Measurements from ENCODE around the gene POLR2C. TPM values are rescaled to one million over a fixed set of nuclear protein-coding genes. Genes with fewer than 3 reads are reported as not detected.

POLR2C gene
- total RNA-seq = 52.2 and 56.6 TPM in 2 replicates

GRCh38 chr16:57462209-57462977 lies at the start of gene POLR2C:
TSS of gene POLR2C (plus strand) at chr16:57462679. CDS start at chr16:57462725, 46 bp downstream.
- Mint-ChIP-seq H3K4me3 (peak within 1 kb of the TSS; percentile 100), H3K9me3 (no peaks in the 10 kb centered on the region), H3K4me1 (peaks cover 29% of the 10 kb centered on the region), H3K27me3 (no peaks in the 10 kb centered on the region), H3K36me3 (ENCODE audit: low read depth) (peaks cover 72% of the 10 kb centered on the region), H3K27ac (peak within 1 kb of the TSS; percentile 99)
- intact Hi-C loops (cut with micrococcal nuclease) = loop anchor here (1.0 to 2.0 kb wide), 8 partner anchors 15 to 276 kb away; partner anchors contain the start of genes CCDC102A, CIAPIN1, COQ9 and KATNB1
- ChIA-PET CTCF (interaction anchor here (0.9 to 2.4 kb wide), 9 partner anchors 8 to 75 kb away, joined by 3 to 15 read pairs (median 4); partner anchors contain the start of genes CIAPIN1 and COQ9), POLR2A (interaction anchor here (0.5 to 2.4 kb wide), 16 partner anchors 9 to 400 kb away, joined by 3 to 36 read pairs (median 4); partner anchors contain the start of genes ADGRG5, CIAPIN1, COQ9 and DOK4)
- ATAC-seq (ENCODE audit: low read depth) (peak; percentile 97), DNase-seq (peak; percentile 93)
- TF ChIP-seq, protein P1, sequence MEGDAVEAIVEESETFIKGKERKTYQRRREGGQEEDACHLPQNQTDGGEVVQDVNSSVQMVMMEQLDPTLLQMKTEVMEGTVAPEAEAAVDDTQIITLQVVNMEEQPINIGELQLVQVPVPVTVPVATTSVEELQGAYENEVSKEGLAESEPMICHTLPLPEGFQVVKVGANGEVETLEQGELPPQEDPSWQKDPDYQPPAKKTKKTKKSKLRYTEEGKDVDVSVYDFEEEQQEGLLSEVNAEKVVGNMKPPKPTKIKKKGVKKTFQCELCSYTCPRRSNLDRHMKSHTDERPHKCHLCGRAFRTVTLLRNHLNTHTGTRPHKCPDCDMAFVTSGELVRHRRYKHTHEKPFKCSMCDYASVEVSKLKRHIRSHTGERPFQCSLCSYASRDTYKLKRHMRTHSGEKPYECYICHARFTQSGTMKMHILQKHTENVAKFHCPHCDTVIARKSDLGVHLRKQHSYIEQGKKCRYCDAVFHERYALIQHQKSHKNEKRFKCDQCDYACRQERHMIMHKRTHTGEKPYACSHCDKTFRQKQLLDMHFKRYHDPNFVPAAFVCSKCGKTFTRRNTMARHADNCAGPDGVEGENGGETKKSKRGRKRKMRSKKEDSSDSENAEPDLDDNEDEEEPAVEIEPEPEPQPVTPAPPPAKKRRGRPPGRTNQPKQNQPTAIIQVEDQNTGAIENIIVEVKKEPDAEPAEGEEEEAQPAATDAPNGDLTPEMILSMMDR (IDR thresholded peaks at IDR 0.05) = peak; percentile 38

- H3K4me1 Mint-ChIP-seq = peaks cover 68% of the 10 kb centered on the region
- no peaks in the 10 kb centered on the region for H3K36me3 Mint-ChIP-seq (ENCODE audit: low read depth)
- peak; percentile 52 for DNase-seq
- ChIA-PET POLR2A (interaction anchor here (0.8 to 3.7 kb wide), 16 partner anchors 13 to 227 kb away, joined by 3 to 22 read pairs (median 8); partner anchors contain the start of genes CIAPIN1, COQ9, POLR2C and PSME3IP1), CTCF (interaction anchor here (0.6 to 1.7 kb wide), 7 partner anchors 25 to 235 kb away, joined by 3 to 15 read pairs (median 3); partner anchors contain the start of gene ARL2BP)
- H3K27me3 Mint-ChIP-seq = no peaks in the 10 kb centered on the region
- TF ChIP-seq, protein P1 (IDR thresholded peaks at IDR 0.05) = no peak
- intact Hi-C loops (cut with micrococcal nuclease) = loop anchor here (1.0 to 10.0 kb wide), 10 partner anchors 13 to 449 kb away; partner anchors contain the start of genes CCL22, CETP and KATNB1
- no peaks in the 10 kb centered on the region for H3K9me3 Mint-ChIP-seq
- peak overlapping the region; percentile 81 for H3K27ac Mint-ChIP-seq
- peak; percentile 89 for ATAC-seq (ENCODE audit: low read depth)
- peak overlapping the region; percentile 69 for H3K4me3 Mint-ChIP-seq
Measured at GRCh38 chr16:57413301-57413730, 49.2 kb upstream of the POLR2C start.

GRCh38 chr16:57413733-57414132 lies 48.7 kb upstream of the POLR2C start:
- Mint-ChIP-seq H3K9me3 (no peaks in the 10 kb centered on the region), H3K27ac (peak overlapping the region; percentile 81), H3K27me3 (no peaks in the 10 kb centered on the region), H3K4me3 (peak overlapping the region; percentile 69), H3K4me1 (peaks cover 71% of the 10 kb centered on the region), H3K36me3 (ENCODE audit: low read depth) (no peaks in the 10 kb centered on the region)
- ATAC-seq (ENCODE audit: low read depth) = peak; percentile 28
- intact Hi-C loops (cut with micrococcal nuclease) = loop anchor here (1.0 to 10.0 kb wide), 10 partner anchors 13 to 449 kb away; partner anchors contain the start of genes CCL22, CETP and KATNB1
- ChIA-PET POLR2A (interaction anchor here (0.8 to 3.7 kb wide), 16 partner anchors 13 to 228 kb away, joined by 3 to 22 read pairs (median 8); partner anchors contain the start of genes CIAPIN1, COQ9, POLR2C and PSME3IP1), CTCF (interaction anchor here (0.6 to 1.7 kb wide), 6 partner anchors 26 to 234 kb away, joined by 3 to 15 read pairs (median 3); partner anchors contain the start of gene ARL2BP)
- no peak for DNase-seq
- TF ChIP-seq, protein P1 (IDR thresholded peaks at IDR 0.05) = no peak

DNA sequence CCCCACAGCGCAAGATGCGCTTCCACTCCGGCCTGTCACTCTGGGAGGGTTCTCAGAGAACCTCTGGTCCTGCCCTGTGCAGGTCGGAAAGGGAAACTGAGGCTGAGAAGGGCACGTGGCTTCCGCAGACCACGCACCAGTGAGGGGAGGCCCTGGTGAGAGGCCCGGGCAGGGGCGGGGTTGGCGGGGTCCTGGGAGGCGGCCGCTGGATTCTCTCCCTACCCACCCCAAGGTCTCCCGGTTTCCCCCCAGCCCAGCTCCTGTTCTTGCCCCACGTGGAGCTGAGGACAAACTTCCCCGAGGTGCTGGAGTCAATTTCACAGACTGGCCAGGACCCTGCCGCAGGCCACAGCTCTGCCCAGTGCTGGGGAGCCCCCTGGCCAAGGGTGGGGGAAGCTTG lies 46.4 kb upstream of the POLR2C start:
- H3K9me3 Mint-ChIP-seq = no peaks in the 10 kb centered on the region
- DNase-seq (no peak), ATAC-seq (ENCODE audit: low read depth) (no peak)
- H3K36me3 Mint-ChIP-seq (ENCODE audit: low read depth) = no peaks in the 10 kb centered on the region
- ChIA-PET CTCF (interaction anchor here (0.7 to 5.6 kb wide), 17 partner anchors 16 to 623 kb away, joined by 3 to 215 read pairs (median 4); no protein-coding TSS in a partner anchor), POLR2A (interaction anchor here (0.6 to 3.6 kb wide), 8 partner anchors 28 to 350 kb away, joined by 3 to 63 read pairs (median 6); no protein-coding TSS in a partner anchor)
- TF ChIP-seq, protein P1 (IDR thresholded peaks at IDR 0.05) = no peak
- H3K4me3 Mint-ChIP-seq = peak overlapping the region; percentile 15
- peak overlapping the region; percentile 50 for H3K27ac Mint-ChIP-seq
- no peaks in the 10 kb centered on the region for H3K27me3 Mint-ChIP-seq
- H3K4me1 Mint-ChIP-seq = peaks cover 67% of the 10 kb centered on the region
- intact Hi-C loops (cut with micrococcal nuclease) = loop anchor here (2.0 to 10.0 kb wide), 3 partner anchors 319 to 451 kb away; partner anchors contain the start of genes CETP and KATNB1
